NB4 (cell line): ENCODE data around the gene RSBN1.
A peak's percentile ranks its signal among the peaks of the same experiment; 100 is the strongest.

ENCODE experiments used
- DNase-seq: peaks from one replicate; pipeline ENCODE4 v3.0.0; 2010; ENCODE audit warnings: low read depth
- H3K4me3 ChIP-seq: one replicate; pipeline ENCODE4 v1.5.1; 2011; ENCODE audit warnings: mild to moderate bottlenecking, low read depth, low read length, moderate library complexity
- MYC ChIP-seq: IDR thresholded peaks from 2 replicates; pipeline ENCODE4 v1.6.1; 2011; ENCODE audit warnings: low read depth, low read length
- POLR2A ChIP-seq: IDR thresholded peaks from 2 replicates; pipeline ENCODE4 v1.6.1; 2011; ENCODE audit warnings: mild to moderate bottlenecking; ENCODE audit not compliant: insufficient read length; ENCODE audit errors: extremely low read depth
- TF ChIP-seq, protein P1 (sequence below): IDR thresholded peaks from 2 replicates; pipeline ENCODE4 v1.6.1; 2011; ENCODE audit warnings: low read depth, low read length
- TF ChIP-seq, protein P2 (sequence below): IDR thresholded peaks from one replicate; pipeline ENCODE4 v1.5.1; 2012; ENCODE audit warnings: low read depth, low read length

The RSBN1 gene

DNA sequence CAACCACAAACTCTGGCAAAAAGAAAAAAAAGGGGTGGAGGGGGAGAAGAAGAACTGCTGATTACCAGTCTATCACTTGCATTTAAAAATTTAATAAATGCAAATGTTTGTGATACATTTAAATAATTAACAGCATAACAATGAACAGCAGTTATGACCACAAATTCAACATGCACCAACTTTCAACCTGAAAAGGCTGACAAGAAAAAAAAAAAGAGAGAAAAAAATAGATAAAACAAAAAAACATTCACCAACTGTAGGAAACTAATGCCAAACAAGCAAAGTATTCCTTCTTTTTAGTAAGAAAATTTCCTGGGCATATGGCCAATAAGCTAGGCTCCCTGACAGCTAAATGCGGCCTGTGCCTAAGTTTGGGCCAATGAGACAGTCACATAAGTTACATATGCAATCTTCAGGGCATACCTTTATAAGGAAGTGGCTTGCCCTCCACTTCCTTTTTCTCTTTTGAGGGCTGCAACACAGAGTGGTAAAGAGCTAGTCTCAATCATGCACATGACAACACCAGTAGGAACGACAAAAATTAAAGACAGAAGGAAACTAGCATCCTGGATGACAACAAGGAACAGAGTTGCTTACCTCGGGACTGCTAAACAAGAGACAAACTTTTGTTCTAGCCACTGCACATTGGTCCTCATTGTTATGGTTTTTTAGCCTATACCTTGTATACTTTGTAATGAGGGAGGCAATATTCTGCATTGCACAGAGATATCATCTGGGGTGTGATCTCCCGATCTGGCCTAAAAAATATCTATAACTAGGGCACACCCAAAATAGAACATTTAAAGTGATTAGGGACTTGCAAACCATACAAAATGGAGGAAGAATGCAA lies 28.8 kb downstream of the RSBN1 start:
- DNase-seq: peak; percentile 87
- TF ChIP-seq POLR2A: no peak
- TF ChIP-seq, protein P1, sequence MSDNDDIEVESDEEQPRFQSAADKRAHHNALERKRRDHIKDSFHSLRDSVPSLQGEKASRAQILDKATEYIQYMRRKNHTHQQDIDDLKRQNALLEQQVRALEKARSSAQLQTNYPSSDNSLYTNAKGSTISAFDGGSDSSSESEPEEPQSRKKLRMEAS: peak; percentile 58
- peak overlapping the region; percentile 25 for H3K4me3 ChIP-seq

DNA sequence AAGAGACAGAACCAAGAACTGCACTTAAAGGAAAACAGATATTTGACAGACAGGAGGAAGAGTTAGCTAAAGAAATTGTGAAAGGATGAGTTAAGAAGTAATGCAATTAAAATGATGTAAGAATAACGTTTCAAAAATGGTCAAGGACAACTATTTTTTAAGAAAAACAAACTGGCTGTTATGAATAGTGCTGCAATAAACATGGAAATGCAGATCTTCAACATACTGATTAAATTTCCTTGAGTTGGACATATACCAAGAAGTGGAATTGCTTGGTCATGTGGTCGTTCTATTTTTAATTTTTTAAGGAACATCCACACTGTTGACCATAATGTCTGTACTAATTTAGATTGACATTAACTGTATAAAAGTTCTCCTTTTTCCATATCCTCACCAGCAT lies 29.9 kb downstream of the RSBN1 start:
- no peak for DNase-seq
- H3K4me3 ChIP-seq: no peak overlapping the region
- no peak for TF ChIP-seq POLR2A
- TF ChIP-seq, protein P2, sequence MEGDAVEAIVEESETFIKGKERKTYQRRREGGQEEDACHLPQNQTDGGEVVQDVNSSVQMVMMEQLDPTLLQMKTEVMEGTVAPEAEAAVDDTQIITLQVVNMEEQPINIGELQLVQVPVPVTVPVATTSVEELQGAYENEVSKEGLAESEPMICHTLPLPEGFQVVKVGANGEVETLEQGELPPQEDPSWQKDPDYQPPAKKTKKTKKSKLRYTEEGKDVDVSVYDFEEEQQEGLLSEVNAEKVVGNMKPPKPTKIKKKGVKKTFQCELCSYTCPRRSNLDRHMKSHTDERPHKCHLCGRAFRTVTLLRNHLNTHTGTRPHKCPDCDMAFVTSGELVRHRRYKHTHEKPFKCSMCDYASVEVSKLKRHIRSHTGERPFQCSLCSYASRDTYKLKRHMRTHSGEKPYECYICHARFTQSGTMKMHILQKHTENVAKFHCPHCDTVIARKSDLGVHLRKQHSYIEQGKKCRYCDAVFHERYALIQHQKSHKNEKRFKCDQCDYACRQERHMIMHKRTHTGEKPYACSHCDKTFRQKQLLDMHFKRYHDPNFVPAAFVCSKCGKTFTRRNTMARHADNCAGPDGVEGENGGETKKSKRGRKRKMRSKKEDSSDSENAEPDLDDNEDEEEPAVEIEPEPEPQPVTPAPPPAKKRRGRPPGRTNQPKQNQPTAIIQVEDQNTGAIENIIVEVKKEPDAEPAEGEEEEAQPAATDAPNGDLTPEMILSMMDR: no peak
- TF ChIP-seq, protein P1: no peak
- no peak for TF ChIP-seq MYC

DNA sequence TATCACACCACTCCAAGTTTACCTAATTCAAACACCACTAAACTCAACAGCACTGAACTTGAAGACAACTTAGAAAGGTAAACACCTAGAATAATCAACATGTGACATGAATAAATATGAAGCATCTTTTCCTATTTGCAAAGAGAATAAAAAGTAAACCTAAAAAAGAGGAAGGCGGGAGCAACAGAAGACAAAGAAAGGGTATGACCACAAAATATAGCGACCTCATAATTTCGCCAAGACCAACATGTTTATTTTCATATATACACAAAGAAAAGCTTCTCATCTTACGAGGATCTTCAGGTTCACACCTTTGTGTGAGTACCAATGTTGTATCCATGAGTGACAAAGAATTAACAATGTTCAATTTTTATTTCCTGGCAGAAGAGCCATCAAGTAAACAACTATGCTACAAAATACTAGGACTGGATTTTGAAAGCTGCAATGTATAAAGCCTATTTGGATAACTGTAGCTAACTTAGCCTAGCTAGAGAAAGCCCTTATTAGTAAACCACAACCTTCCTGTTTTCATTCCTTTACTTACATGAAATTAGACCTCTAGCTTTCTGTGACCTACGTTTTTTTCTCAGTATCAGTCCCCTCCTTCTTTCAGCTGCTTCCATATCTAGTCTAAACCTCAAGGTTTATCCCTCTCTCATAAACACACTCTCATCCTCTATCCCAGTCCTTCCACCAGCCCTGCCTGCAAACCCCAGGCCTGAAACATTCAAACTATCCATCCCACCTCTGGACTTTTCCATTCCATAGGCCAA lies 31.7 kb downstream of the RSBN1 start:
- peak; percentile 39 for DNase-seq
- no peak overlapping the region for H3K4me3 ChIP-seq
- no peak for TF ChIP-seq MYC

DNA sequence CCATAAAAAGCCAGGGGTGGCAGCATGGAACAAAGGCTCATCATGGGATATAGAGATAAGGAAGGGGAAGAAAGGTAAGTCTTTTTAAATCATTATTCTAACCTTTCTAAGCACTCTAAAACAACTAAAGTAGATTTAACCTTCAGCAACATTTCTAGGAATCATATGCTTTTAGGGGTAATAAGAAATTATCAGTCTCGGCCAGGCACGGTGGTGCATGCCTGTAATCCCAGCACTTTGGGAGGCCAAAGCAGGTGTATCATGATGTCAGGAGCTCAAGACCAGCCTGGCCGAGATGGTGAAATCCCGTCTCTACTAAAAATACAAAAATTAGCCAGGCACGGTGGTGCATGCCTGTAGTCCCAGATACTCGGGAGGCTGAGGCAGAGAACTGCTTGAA lies 32.7 kb downstream of the RSBN1 start:
- H3K4me3 ChIP-seq: no peak overlapping the region
- TF ChIP-seq POLR2A (no peak), MYC (no peak)
- TF ChIP-seq, protein P2: no peak
- TF ChIP-seq, protein P1: no peak
- no peak for DNase-seq

DNA sequence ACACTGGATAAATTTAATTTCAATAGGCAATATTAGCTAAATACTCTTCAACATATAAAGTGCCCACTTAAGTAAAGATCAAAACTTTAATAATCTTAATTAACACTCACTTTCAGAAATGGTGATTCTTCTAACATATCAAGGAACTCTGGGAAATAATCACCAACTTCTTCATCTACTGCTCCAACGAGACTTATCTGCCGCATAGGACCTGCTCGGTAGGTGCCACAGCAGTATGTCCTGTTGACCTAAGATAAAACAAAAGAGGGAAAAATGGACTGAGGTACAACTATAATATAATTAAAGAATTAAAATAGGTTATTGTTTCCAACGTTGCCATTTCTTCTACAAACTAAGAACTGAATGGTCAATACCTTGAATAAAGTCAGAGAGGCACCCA lies 34.7 kb downstream of the RSBN1 start:
- H3K4me3 ChIP-seq: no peak overlapping the region
- DNase-seq: no peak
- no peak for TF ChIP-seq MYC
- TF ChIP-seq POLR2A: no peak
- TF ChIP-seq, protein P1: no peak
- TF ChIP-seq, protein P2: no peak

DNA sequence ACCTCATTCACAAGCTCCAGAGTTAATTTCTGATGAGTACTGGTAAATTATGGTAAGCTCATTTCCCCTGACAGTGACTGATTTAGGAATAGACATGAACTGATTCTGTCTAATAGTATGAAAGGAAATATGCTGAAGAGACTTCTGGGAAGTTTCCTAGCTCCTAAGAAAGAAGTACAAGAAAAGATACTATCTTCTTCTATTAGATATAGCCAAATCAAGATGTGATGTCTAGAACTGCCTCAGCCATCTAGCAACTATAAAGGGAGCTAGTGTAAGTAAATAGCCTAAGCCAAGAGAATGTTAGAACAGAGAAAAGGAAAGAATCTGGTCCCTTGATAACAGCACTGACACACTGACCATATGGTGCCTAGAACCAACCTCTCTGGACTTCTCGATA lies 42.2 kb downstream of the RSBN1 start:
- H3K4me3 ChIP-seq: no peak overlapping the region
- TF ChIP-seq POLR2A: no peak
- TF ChIP-seq, protein P1: no peak
- no peak for TF ChIP-seq MYC
- no peak for DNase-seq

DNA sequence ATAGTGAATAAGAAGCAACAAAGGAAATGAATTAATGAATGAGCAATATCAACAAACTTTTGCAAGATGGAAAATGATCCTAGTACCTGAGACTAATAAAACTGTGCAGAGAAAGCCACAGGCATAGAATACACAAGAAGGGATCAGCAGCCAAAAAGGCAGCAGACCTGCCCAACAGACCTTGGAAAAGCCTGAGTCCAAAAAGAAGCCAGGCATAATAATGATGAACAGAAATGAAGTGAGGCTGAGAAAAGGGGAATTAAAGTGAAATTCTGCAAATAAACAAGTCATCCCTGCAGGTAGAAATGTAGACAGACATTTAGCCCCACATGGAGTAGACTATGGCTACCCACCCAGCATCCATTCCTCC lies 42.7 kb downstream of the RSBN1 start:
- TF ChIP-seq, protein P1: no peak
- TF ChIP-seq, protein P2: no peak
- no peak for TF ChIP-seq POLR2A
- no peak for TF ChIP-seq MYC
- no peak for DNase-seq
- no peak overlapping the region for H3K4me3 ChIP-seq
